HT1080 (cell line): ENCODE results near the gene BTBD1. TPM values are rescaled to one million over a fixed set of nuclear protein-coding genes. Genes with fewer than 3 reads are reported as not detected.
A peak's percentile ranks its signal among the peaks of the same experiment; 100 is the strongest.

ENCODE experiments used
- DNase-seq: peaks from one replicate; pipeline ENCODE4 v3.0.0-alpha.2; 2015; ENCODE audit warnings: low read depth
- small RNA-seq: library from RNA; depleted of rRNA; stranded (forward); fragments of <200 nt; gene quantifications from one replicate; pipeline ENCODE3, GENCODE V24; 2014
- total RNA-seq: library from RNA; depleted of rRNA; stranded (reverse); fragments of >200 nt; shearing (Covaris generic); gene quantifications from 2 replicates; pipeline ENCODE4 v1.2.3, GENCODE V29; 2014; rRNA removed

Gene BTBD1
- total RNA-seq, 1 experiment from 2014 or later: 108 TPM

DNA sequence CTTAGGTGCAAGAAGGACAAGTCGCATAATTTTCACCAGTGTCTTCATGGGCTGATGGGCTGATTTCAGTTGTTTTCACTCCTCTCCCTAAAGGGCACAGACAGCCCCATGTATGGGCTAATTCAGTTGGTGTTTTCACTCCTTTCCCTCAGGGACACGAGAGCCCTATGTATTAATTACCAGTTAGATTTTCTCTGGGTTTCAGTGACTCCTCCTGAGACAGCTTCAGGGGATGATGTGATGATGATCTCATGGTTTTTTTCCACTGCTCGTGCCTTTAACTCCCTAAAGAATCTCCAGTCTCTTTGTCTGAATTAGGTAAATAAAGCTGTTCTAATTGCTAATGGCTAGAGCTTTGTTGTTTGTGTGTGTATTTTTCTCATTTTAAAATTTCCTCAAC lies 71.1 kb downstream of the BTBD1 start:
- DNase-seq: no peak

DNA sequence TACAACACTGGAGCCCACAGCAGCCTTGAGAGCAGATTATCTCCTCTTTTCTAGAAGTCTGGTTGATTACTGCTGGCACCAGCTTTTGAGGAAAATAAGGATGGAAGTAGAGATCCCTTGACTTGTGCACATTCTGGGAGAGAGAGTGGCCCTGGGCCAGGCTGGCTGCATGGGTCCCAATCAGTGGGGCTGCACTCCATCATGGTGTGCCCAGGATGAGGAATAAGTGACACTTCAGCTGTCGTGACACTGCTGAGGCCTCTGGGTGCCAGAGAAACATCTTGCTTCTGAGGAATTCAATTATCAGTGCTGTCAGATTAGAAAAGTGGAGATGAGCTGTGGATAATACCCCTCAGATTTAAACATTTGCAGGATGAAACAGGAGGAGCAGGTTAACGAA lies 72.0 kb downstream of the BTBD1 start:
- no peak for DNase-seq

DNA sequence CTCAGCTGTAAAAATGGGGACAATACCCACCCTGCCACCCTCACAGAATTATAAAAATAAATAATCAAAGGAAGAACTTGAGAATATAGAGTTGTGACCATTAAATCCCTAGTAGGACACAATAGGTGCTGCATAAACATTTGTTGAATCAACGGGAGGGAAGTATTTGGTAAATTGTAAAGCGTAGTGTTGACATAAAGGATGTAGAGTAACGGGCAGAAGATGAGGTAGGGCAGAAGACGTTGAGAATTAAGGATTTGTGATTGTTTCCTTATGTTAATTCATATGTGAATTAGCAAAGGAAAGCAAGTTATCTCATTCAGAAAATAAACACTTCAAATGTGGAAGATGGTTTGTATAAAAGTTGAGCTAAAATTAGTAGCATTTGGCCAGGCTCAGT lies 73.9 kb downstream of the BTBD1 start:
- no peak for DNase-seq

- DNase-seq: no peak
Observed at GRCh38 chr15:82992436-82992998, 74.5 kb downstream of the BTBD1 start.

DNA sequence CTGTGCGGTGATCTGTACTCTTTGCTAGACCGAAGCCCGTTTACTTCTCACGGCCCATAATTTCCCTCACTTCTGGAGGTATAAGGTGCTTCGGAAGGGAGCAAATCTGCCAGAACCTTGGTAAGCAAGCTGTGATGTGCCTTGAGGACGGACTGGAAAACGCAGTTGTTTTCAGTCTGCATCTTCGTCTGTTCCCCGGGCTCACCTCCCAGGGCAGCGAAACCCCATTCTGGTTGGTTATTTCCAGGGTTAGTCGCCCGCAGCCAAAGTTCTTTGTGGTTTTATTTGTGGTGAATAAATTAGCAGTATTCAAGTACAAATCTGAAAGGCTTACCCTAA lies 80.6 kb downstream of the BTBD1 start:
- no peak for DNase-seq

GRCh38 chr15:82985688-82986441 lies 81.2 kb downstream of the BTBD1 start, which contains the start of gene RAMAC:
TSS of gene RAMAC (plus strand) at chr15:82986210. CDS start at chr15:82989019, 2,809 bp downstream.
- DNase-seq: peak; percentile 89

GRCh38 chr15:82980981-82981380 lies 86.1 kb downstream of the BTBD1 start:
- no peak for DNase-seq

GRCh38 chr15:82979726-82980125 lies 87.3 kb downstream of the BTBD1 start:
- DNase-seq: no peak

DNA sequence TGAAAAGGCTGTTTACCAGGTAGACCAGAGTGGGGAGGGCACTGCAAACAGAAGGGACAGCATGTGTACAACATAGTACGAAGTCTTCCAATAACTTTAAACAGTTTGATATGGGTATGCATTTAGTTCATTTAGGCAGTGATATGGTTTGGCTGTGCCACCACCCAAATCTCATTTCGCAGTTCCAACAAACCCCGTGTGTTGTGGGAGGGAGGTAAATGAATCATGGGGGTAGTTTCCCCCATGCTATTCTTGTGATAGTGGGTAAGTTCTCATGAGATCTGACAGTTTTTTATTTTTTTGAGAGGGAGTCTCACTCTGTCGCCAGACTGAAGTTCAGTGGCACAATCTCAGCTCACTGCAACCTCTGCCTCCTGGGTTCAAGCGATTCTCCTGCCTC lies 88.6 kb downstream of the BTBD1 start:
- no peak for DNase-seq

DNA sequence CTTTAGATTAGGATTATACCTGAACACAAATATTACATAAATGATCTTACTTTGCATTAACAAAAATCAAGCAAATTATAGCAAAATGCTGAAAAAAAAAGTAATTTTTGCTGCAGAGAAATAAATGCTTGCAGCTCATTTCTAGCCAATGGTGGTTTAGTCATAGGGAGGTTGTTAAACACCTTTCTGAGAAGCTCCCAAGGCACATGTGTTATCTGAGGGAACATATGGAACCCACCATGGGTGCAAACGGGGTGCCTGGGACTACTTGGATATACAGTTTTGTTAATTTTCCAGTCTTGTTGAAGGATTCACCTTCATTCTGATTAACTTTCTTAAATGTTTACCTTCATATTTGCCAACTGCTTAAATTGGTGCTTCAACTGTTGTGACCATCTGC lies 90.0 kb downstream of the BTBD1 start:
- no peak for DNase-seq

DNA sequence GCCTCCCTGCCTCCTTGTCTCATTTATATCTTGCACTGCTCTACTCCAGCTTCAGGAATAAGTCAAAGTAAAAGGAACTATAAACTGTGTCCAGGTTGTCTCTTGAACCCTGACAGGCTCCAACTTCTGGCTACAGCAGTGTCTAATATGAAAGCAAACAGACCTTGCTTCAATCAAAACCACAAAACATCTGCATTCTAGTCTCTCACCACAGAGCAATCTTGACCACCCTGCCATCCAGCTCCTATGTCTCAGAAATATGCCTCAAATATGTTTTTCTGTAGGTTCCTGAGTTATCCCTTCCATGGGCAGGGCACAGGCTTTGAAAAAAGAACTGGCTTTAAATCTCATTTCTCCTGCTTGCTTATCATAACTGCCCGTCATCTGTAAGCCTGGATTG lies 94.1 kb downstream of the BTBD1 start:
- DNase-seq: no peak

- no peak for DNase-seq
Observed at GRCh38 chr15:82971218-82971984, 95.7 kb downstream of the BTBD1 start.

DNA sequence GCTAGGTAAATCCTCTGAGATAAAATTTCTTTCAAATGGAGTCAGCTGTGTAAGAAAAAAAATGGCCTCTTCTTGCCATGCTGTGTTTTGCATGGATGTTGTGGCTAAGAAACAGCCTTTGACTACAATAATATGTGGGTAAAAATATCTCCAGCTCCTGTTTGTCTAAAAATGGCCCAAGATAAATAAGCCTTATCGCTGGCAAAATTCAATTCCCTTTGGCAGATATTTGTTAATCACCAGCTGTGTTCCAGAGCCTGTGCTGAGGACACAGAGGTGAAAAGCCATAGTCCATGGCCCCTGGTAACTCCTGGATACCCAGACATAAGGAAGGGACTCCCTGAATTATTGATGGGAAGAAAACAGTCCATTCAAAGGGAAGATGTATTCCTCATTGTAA lies 96.4 kb downstream of the BTBD1 start:
- DNase-seq: no peak

GRCh38 chr15:82970078-82970686 lies 96.9 kb downstream of the BTBD1 start:
- no peak for DNase-seq

- no peak for DNase-seq
Observed at GRCh38 chr15:82969353-82969752, 97.7 kb downstream of the BTBD1 start.

- peak; percentile 59 for DNase-seq
Observed at GRCh38 chr15:82968066-82968465, 99.0 kb downstream of the BTBD1 start.

- DNase-seq: no peak
Observed at GRCh38 chr15:82966671-82967071, 100.4 kb downstream of the BTBD1 start.

Small RNA genes lying within 50 kb of the gene (small RNA-seq; reads per million reads assigned to genes)
- not detected for gene MIR4515

Other genes with a start within 250 kb of the BTBD1 start
- 27.1 and 28.6 TPM in 2 replicates for gene HOMER2, start 114.5 kb downstream of the BTBD1 start, total RNA-seq
- gene RAMAC, start 81.0 kb downstream of the BTBD1 start, total RNA-seq: 37.6 and 37.9 TPM in 2 replicates
- 47.0 and 58.0 TPM in 2 replicates for gene C15orf40, start 55.6 kb downstream of the BTBD1 start, total RNA-seq
- not detected in 2 replicates for gene TM6SF1, start 40.4 kb upstream of the BTBD1 start, total RNA-seq
- gene HDGFL3, start 140.6 kb upstream of the BTBD1 start, total RNA-seq: 39.8 and 47.8 TPM in 2 replicates
- 14.8 and 18.1 TPM in 2 replicates for gene BNC1, start 217.4 kb upstream of the BTBD1 start, total RNA-seq